ENCODE measurements around the gene TBC1D9. TPM values are rescaled to one million over a fixed set of nuclear protein-coding genes. Genes with fewer than 3 reads are reported as not detected.

The TBC1D9 gene
- total RNA-seq, 1 experiment from 2014 or later, result 21.7 TPM

- no peak overlapping the region for H3K4me3 ChIP-seq (ENCODE audit: low read depth in 2 of 2, low read length in 2 of 2)
- H3K9me3 ChIP-seq (ENCODE audit: control insufficient read depth, insufficient read depth, low read depth, low read length), result no peaks in the 10 kb centered on the region
- H3K4me1 ChIP-seq (ENCODE audit: control insufficient read depth, insufficient read depth, low read length), result no peaks in the 10 kb centered on the region
- no peak for TF ChIP-seq REST (IDR thresholded peaks at IDR 0.05; ENCODE audit: insufficient read depth in 1 of 2, low read depth in 2 of 2, low read length in 1 of 2)
- TF ChIP-seq CTCF (IDR thresholded peaks at IDR 0.05), result no peak
- TF ChIP-seq POLR2AphosphoS5 (IDR thresholded peaks at IDR 0.05; ENCODE audit: low read depth, low read length), result no peak
- TF ChIP-seq SIN3A (IDR thresholded peaks at IDR 0.05; ENCODE audit: borderline replicate concordance, insufficient read depth, low read depth, low read length), result no peak
- TF ChIP-seq TCF7L2 (IDR thresholded peaks at IDR 0.05; ENCODE audit: low read depth, low read length), result no peak
- DNase-seq (ENCODE audit: low read depth, low spot score) (no peak), ATAC-seq (no peak)
- in situ Hi-C loops (cut with HindIII; ENCODE audit: low pct_unique_long_range_greater_than_20kb, low sequenced_read_pairs), result no loop called here
- H3K27ac ChIP-seq (ENCODE audit: low read length), result no peak overlapping the region
- BruUV-seq (replicated peaks), result no TSS peak
- H3K36me3 ChIP-seq (ENCODE audit: control insufficient read depth, insufficient read depth, low read length), result no peaks in the 10 kb centered on the region
- POLR2A ChIA-PET, result no interaction called here
- CTCF ChIA-PET, result no interaction called here
- intact Hi-C loops (cut with micrococcal nuclease; ENCODE audit: unreplicated experiment), result no loop called here
- no peaks in the 10 kb centered on the region for H3K27me3 ChIP-seq (ENCODE audit: control insufficient read depth, insufficient read depth, low read length)
These were observed 112.6 kb downstream of the TBC1D9 start for GRCh38 chr4:140643571-140644055.

GRCh38 chr4:140642674-140643437 is 113.3 kb downstream of the TBC1D9 start:
- Histone ChIP-seq H3K4me3 (ENCODE audit: low read depth in 2 of 2, low read length in 2 of 2) (no peak overlapping the region), H3K27ac (ENCODE audit: low read length) (no peak overlapping the region), H3K27me3 (ENCODE audit: control insufficient read depth, insufficient read depth, low read length) (no peaks in the 10 kb centered on the region), H3K36me3 (ENCODE audit: control insufficient read depth, insufficient read depth, low read length) (no peaks in the 10 kb centered on the region), H3K9me3 (ENCODE audit: control insufficient read depth, insufficient read depth, low read depth, low read length) (no peaks in the 10 kb centered on the region), H3K4me1 (ENCODE audit: control insufficient read depth, insufficient read depth, low read length) (no peaks in the 10 kb centered on the region)
- DNase-seq (ENCODE audit: low read depth, low spot score), result no peak
- no peak for TF ChIP-seq POLR2AphosphoS5 (IDR thresholded peaks at IDR 0.05; ENCODE audit: low read depth, low read length)
- no peak for TF ChIP-seq REST (IDR thresholded peaks at IDR 0.05; ENCODE audit: insufficient read depth in 1 of 2, low read depth in 2 of 2, low read length in 1 of 2)
- no peak for TF ChIP-seq CTCF (IDR thresholded peaks at IDR 0.05)
- TF ChIP-seq SIN3A (IDR thresholded peaks at IDR 0.05; ENCODE audit: borderline replicate concordance, insufficient read depth, low read depth, low read length), result no peak
- TF ChIP-seq TCF7L2 (IDR thresholded peaks at IDR 0.05; ENCODE audit: low read depth, low read length), result no peak
- intact Hi-C loops (cut with micrococcal nuclease; ENCODE audit: unreplicated experiment) (no loop called here), in situ Hi-C loops (cut with HindIII; ENCODE audit: low pct_unique_long_range_greater_than_20kb, low sequenced_read_pairs) (no loop called here)
- ATAC-seq, result no peak
- POLR2A ChIA-PET, result no interaction called here
- CTCF ChIA-PET, result no interaction called here
- BruUV-seq (replicated peaks), result no TSS peak
